ENCODE measurements around the gene LUZP1. TPM values are rescaled to one million over a fixed set of nuclear protein-coding genes. Genes with fewer than 3 reads are reported as not detected.
A peak's percentile ranks its signal among the peaks of the same experiment; 100 is the strongest.

LUZP1 gene
- total RNA-seq, 4 donors from 2014 or later, result 28.3 to 46.4 (median 33.3) TPM

DNA sequence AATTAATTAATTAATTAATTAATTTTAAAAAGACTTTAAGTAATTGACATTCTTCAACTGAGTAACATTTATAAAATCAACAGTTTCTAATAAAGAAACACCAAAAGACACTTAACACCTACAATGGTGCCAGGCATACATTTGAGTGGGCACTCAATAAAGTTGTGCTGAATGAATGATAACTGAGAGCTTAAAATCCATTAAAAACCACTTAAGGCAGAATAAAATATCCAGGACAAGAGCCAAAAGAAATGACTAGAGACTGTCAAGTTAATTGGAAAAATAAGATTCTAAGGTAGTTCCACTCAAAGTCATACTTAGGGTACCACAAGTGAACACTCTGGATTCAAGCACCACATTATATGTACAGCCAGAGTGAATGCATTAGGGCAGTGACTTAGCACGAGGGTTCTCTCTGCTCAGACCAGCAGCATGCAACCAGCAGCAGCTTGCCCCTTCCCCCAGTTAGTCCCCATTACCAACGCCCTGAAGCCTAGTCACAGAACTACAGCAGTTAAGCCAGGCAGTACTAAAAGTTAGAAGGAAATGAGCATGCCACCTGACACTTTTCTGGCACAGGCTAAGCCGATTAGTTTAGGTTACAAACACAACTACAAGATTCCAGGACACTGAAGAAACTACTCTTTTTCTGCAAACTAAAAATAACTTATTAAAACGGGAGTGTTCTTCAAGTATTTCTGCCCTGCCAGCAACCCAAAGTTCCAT lies 46.5 kb downstream of the LUZP1 start:
- intact Hi-C loops (cut with DNase I; ENCODE audit: low total_unique reads), result no loop called here
- no peak overlapping the region for H3K4me3 ChIP-seq
- H3K27ac ChIP-seq, result peak overlapping the region; percentile 56 to 73 (median 61)
- H3K4me1 ChIP-seq, result peaks cover 22 to 78% (median 56%) of the 10 kb centered on the region in 4 donors
- H3K9me3 ChIP-seq, result no peaks in the 10 kb centered on the region
- WGBS, 2 donors (ENCODE audit: low coverage in 1 of 2), result 0 to 11% methylated on average over 1 to 4 of the region's 4 CpGs
- no peaks in the 10 kb centered on the region for H3K36me3 ChIP-seq
- TF ChIP-seq POLR2AphosphoS5 (IDR thresholded peaks at IDR 0.05), result peak in 1 of 3 donors; percentile 22
- TF ChIP-seq, protein P1, sequence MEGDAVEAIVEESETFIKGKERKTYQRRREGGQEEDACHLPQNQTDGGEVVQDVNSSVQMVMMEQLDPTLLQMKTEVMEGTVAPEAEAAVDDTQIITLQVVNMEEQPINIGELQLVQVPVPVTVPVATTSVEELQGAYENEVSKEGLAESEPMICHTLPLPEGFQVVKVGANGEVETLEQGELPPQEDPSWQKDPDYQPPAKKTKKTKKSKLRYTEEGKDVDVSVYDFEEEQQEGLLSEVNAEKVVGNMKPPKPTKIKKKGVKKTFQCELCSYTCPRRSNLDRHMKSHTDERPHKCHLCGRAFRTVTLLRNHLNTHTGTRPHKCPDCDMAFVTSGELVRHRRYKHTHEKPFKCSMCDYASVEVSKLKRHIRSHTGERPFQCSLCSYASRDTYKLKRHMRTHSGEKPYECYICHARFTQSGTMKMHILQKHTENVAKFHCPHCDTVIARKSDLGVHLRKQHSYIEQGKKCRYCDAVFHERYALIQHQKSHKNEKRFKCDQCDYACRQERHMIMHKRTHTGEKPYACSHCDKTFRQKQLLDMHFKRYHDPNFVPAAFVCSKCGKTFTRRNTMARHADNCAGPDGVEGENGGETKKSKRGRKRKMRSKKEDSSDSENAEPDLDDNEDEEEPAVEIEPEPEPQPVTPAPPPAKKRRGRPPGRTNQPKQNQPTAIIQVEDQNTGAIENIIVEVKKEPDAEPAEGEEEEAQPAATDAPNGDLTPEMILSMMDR (IDR thresholded peaks at IDR 0.05), result no peak
- no peaks in the 10 kb centered on the region for H3K27me3 ChIP-seq
- DNase-seq, result peak; percentile 68
- in situ Hi-C loops (cut with MboI; ENCODE audit: low pct_ligation_motif_present in 1 of 4, low pct_unique_long_range_greater_than_20kb in 1 of 4, low sequenced_read_pairs in 3 of 4), result no loop called here

DNA sequence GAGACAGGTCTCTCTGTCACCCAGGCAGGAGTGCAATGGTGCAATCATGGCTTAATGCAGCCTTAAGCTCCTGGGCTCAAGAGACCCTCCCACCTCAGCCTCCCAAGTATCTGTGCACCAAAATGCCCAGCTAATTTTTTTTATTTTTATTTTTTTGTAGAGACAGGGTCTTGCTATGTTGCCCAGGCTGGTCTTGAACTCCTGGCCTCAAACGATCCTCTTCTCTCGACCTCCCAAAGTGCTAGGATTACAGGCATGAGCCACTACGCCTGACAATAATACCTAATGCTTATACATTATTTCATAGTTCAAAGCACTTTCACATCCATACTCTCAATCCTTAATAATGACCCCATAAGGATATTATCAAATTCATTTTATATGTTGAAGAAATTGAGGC lies 48.3 kb downstream of the LUZP1 start:
- in situ Hi-C loops (cut with MboI; ENCODE audit: low pct_ligation_motif_present in 1 of 4, low pct_unique_long_range_greater_than_20kb in 1 of 4, low sequenced_read_pairs in 3 of 4), result no loop called here
- peaks cover 22 to 88% (median 56%) of the 10 kb centered on the region in 4 donors for H3K4me1 ChIP-seq
- 92 to 93% methylated on average over 3 of the region's 3 CpGs for WGBS, 2 donors (ENCODE audit: low coverage in 1 of 2)

DNA sequence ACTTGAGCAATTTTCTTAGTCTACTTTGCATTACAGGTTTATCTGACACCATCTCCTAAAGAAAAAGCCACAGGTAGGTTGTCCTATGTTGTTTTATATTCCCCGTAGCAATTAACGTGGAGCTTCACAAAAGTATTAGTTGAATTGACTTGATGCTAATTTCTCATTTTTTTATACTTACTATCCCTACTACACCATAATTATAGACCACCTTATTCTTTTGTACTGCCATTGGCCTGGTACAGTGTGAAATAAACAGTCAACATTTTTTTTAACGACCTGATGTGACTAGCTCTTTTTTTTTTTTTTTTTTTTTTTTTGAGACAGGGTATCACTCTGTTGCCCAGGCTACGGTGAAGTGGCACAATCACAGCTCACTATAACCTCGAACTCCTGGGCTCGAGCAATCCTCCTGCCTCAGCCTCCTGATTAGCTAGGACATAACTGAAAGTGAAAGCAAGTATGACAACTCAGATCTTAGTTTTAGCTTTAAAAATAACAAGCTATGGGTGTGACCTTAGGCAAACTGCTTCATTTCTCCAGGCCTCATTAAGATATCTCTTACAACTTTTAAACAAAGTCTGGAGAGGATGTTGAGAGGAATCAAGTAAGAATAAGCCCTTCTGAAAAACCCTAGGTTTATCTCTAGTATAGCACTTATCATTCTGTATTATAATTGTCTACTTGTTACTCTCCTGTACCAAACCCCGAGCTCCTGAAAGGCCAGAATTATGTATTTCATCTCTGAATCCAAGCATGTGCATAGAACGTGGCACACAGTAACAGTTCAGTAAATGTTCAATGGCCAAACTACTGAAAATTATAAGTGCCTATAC lies 49.5 kb downstream of the LUZP1 start:
- H3K4me3 ChIP-seq, result peak overlapping the region in 1 of 4 donors; percentile 24
- 56 to 66% methylated on average over 8 of the region's 8 CpGs for WGBS, 2 donors (ENCODE audit: low coverage in 1 of 2)
- in situ Hi-C loops (cut with MboI; ENCODE audit: low pct_ligation_motif_present in 1 of 4, low pct_unique_long_range_greater_than_20kb in 1 of 4, low sequenced_read_pairs in 3 of 4) (no loop called here), intact Hi-C loops (cut with DNase I; ENCODE audit: low total_unique reads) (no loop called here)
- peak; percentile 19 for DNase-seq
- H3K36me3 ChIP-seq, result no peaks in the 10 kb centered on the region
- H3K4me1 ChIP-seq, result peaks cover 27 to 95% (median 58%) of the 10 kb centered on the region in 4 donors
- no peaks in the 10 kb centered on the region for H3K27me3 ChIP-seq
- no peak for TF ChIP-seq POLR2A (IDR thresholded peaks at IDR 0.05)
- TF ChIP-seq, protein P1 (IDR thresholded peaks at IDR 0.05), result no peak
- TF ChIP-seq POLR2AphosphoS5 (IDR thresholded peaks at IDR 0.05), result no peak
- TF ChIP-seq EP300 (IDR thresholded peaks at IDR 0.05; ENCODE audit: low read depth), result no peak
- no peaks in the 10 kb centered on the region for H3K9me3 ChIP-seq
- peak overlapping the region; percentile 56 to 72 (median 62) for H3K27ac ChIP-seq

More for the DNA sequence above, 48.3 kb downstream of the LUZP1 start:
- peak overlapping the region in 3 of 4 donors; percentile 56 to 72 (median 67) for H3K27ac ChIP-seq
- no peaks in the 10 kb centered on the region for H3K9me3 ChIP-seq
- intact Hi-C loops (cut with DNase I; ENCODE audit: low total_unique reads), result no loop called here
- no peaks in the 10 kb centered on the region for H3K36me3 ChIP-seq
- DNase-seq, result no peak
- no peak overlapping the region for H3K4me3 ChIP-seq
- no peak for TF ChIP-seq POLR2AphosphoS5 (IDR thresholded peaks at IDR 0.05)
- no peak for TF ChIP-seq EP300 (IDR thresholded peaks at IDR 0.05; ENCODE audit: low read depth)
- TF ChIP-seq, protein P1 (IDR thresholded peaks at IDR 0.05), result no peak
- no peak for TF ChIP-seq POLR2A (IDR thresholded peaks at IDR 0.05)
- H3K27me3 ChIP-seq, result no peaks in the 10 kb centered on the region

DNA sequence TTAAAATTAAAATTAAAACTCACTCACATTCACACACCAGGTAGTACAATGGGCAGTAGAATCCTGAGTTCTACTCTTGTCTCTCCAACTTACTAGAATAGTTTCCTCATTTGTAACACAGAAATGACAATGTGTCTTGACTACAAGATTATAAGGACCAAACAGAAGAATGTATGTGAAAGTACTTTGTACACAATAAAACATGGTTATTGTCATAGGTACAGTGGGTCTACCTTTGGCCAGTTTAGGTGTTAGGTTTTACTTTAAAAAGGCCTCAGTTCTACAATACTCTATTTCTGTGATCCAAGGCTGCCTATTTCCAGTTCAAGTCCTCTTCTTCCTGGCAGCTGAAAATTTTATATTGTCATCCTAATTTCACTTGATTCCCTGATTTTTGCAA lies 50.2 kb downstream of the LUZP1 start:
- Histone ChIP-seq H3K4me1 (peaks cover 25 to 95% (median 52%) of the 10 kb centered on the region in 4 donors), H3K27me3 (no peaks in the 10 kb centered on the region), H3K9me3 (no peaks in the 10 kb centered on the region), H3K27ac (peak overlapping the region in 3 of 4 donors; percentile 56 to 72 (median 67)), H3K4me3 (no peak overlapping the region), H3K36me3 (no peaks in the 10 kb centered on the region)
- intact Hi-C loops (cut with DNase I; ENCODE audit: low total_unique reads) (no loop called here), in situ Hi-C loops (cut with MboI; ENCODE audit: low pct_ligation_motif_present in 1 of 4, low pct_unique_long_range_greater_than_20kb in 1 of 4, low sequenced_read_pairs in 3 of 4) (no loop called here)
- no peak for TF ChIP-seq EP300 (IDR thresholded peaks at IDR 0.05; ENCODE audit: low read depth)
- no peak for TF ChIP-seq POLR2AphosphoS5 (IDR thresholded peaks at IDR 0.05)
- TF ChIP-seq, protein P1 (IDR thresholded peaks at IDR 0.05), result no peak
- no peak for TF ChIP-seq POLR2A (IDR thresholded peaks at IDR 0.05)
- no peak for DNase-seq

All from transverse colon (tissue), 4 donors.